Sigmoid colon (tissue), 7 donors: Measurements from ENCODE around the gene F8. TPM values are rescaled to one million over a fixed set of nuclear protein-coding genes. Genes with fewer than 3 reads are reported as not detected.

Experiments used
- DNase-seq: peaks from one replicate; pipeline ENCODE4 v3.0.0-alpha.2; 2019
- H3K27ac ChIP-seq, 4 donors: fragments of 200-600 bp; sonication (generic); one replicate each; pipeline ENCODE4 v1.5.1; 2016 to 2019; ENCODE audit warnings: mild to moderate bottlenecking in 1 of 4
- H3K27me3 ChIP-seq, 3 donors: fragments of 200-600 bp; sonication (generic); one replicate each; pipeline ENCODE4 v1.5.1; 2019; ENCODE audit warnings: mild to moderate bottlenecking in 1 of 3
- H3K36me3 ChIP-seq, 4 donors: fragments of 200-600 bp; sonication (generic); one replicate each; pipeline ENCODE4 v1.5.1; 2016 to 2019
- H3K4me1 ChIP-seq, 4 donors: fragments of 200-600 bp; sonication (generic); one replicate each; pipeline ENCODE4 v1.5.1; 2017 to 2019
- H3K4me3 ChIP-seq, 4 donors: fragments of 200-600 bp; sonication (generic); one replicate each; pipeline ENCODE4 v1.5.1; 2017 to 2019; ENCODE audit warnings: mild to moderate bottlenecking in 2 of 4, moderate library complexity in 1 of 4
- H3K9me3 ChIP-seq, 4 donors: fragments of 200-600 bp in 3 of 4; sonication (generic) in 3 of 4; one replicate each; pipeline versions ENCODE4 v1.5.1 to v1.6.1; 2013 to 2019
- EP300 ChIP-seq, 4 donors: sonication (generic); formaldehyde crosslinking; IDR thresholded peaks; one replicate each; pipeline ENCODE4 v1.6.1; 2017; ENCODE audit warnings: antibody characterized with exemption in 4 of 4
- POLR2A ChIP-seq, 2 donors: fragments of 450-650 bp; IDR thresholded peaks; one replicate each; pipeline ENCODE4 v1.6.1; 2016; ENCODE audit warnings: antibody characterized with exemption in 2 of 2, mild to moderate bottlenecking in 2 of 2, moderate library complexity in 2 of 2
- POLR2AphosphoS5 ChIP-seq, 4 donors: sonication (generic); formaldehyde crosslinking; IDR thresholded peaks; one replicate each; pipeline ENCODE4 v1.6.1; 2017; ENCODE audit warnings: antibody characterized with exemption in 4 of 4
- WGBS, 2 donors: extraction: QIAGEN DNeasy Blood & Tissue Kit; methylation state at CpG; one replicate each; pipeline ENCODE4 v1.1.7; 2013; 5-methylcytosine and 5-hydroxymethylcytosine counted together
- intact Hi-C: fragments of 100-400 bp; cut with DNase I; formaldehyde crosslinking; loops from one replicate; pipeline ENCODE4 v1.15.1; 2023
- polyA plus RNA-seq, 3 donors: library from polyadenylated mRNA; stranded (reverse); fragments of 200-250 nt; gene quantifications; one replicate each; pipeline ENCODE4 v1.2.3, GENCODE V29; 2013
- total RNA-seq, 4 donors: library from RNA; depleted of rRNA; stranded (reverse); fragments of >200 nt; gene quantifications; one replicate each; pipeline ENCODE4 v1.1.0, GENCODE V29; 2016
- TF ChIP-seq, protein P1 (sequence below), 4 experiments: fragments of 450-650 bp in 3 of 4; fragments of 200-600 bp in 1 of 4; IDR thresholded peaks; one replicate each; pipeline ENCODE4 v1.5.1; 2016 to 2019; ENCODE audit warnings: antibody characterized with exemption in 4 of 4, mild to moderate bottlenecking in 3 of 4, moderate library complexity in 2 of 4
- donor health status: healthy with polysubstance abuse.
- donor health status: Bipolar disorder and iron deficiency.
- donor health status: healthy.

Gene F8
- total and polyA plus RNA-seq, 7 donors: 2.4 to 20.2 (median 10.0) TPM

DNA sequence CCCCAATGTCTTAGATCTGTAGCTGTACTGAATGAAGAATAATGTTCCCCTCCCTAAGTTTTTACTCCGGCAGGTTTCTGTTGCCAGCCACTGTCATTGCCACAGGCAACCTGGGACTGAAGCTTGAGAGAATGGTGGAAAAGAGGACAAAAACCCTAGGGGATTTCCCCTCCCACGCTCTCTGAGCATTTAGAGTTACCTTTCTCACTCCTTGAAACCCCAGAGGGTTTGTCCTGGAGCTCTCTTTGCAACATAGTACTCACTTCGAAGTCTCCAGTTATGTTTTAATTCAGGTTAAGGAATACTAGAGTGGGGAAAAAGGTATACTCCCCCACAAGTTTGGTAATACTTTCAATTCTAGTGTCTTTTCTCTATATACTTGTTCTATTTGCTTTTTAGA is 31.5 kb downstream of the F8 start:
- WGBS, 2 donors: 83 to 94% methylated on average over 3 of the region's 3 CpGs
- Histone ChIP-seq H3K27me3 (no peaks in the 10 kb centered on the region), H3K9me3 (no peaks in the 10 kb centered on the region), H3K4me3 (no peak overlapping the region), H3K36me3 (no peaks in the 10 kb centered on the region), H3K27ac (no peak overlapping the region), H3K4me1 (no peaks in the 10 kb centered on the region)
- intact Hi-C loops: no loop called here
- TF ChIP-seq POLR2A (IDR thresholded peaks at IDR 0.05): no peak
- TF ChIP-seq POLR2AphosphoS5 (IDR thresholded peaks at IDR 0.05): no peak
- TF ChIP-seq, protein P1, sequence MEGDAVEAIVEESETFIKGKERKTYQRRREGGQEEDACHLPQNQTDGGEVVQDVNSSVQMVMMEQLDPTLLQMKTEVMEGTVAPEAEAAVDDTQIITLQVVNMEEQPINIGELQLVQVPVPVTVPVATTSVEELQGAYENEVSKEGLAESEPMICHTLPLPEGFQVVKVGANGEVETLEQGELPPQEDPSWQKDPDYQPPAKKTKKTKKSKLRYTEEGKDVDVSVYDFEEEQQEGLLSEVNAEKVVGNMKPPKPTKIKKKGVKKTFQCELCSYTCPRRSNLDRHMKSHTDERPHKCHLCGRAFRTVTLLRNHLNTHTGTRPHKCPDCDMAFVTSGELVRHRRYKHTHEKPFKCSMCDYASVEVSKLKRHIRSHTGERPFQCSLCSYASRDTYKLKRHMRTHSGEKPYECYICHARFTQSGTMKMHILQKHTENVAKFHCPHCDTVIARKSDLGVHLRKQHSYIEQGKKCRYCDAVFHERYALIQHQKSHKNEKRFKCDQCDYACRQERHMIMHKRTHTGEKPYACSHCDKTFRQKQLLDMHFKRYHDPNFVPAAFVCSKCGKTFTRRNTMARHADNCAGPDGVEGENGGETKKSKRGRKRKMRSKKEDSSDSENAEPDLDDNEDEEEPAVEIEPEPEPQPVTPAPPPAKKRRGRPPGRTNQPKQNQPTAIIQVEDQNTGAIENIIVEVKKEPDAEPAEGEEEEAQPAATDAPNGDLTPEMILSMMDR (IDR thresholded peaks at IDR 0.05): no peak
- TF ChIP-seq EP300 (IDR thresholded peaks at IDR 0.05): no peak
- no peak for DNase-seq

DNA sequence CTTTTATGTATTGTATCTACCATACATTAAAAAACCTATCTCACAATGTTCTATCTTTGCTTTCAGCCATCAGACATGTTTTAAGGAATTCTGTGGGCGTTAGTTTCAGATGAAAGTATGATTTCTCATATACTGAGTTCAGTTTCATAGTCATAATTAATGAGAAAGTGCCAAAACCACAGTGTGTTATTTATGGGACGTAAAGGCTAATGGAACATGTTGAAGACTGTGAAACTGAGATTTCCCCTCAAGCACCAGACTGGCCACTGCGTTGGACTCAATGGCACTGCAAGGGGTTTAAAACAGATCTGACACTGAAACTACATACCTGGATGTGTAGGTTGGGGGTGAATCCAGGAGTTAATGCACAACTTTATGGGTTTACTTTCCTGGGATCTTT is 32.0 kb downstream of the F8 start:
- Histone ChIP-seq H3K27me3 (no peaks in the 10 kb centered on the region), H3K27ac (no peak overlapping the region), H3K4me1 (no peaks in the 10 kb centered on the region), H3K4me3 (no peak overlapping the region), H3K36me3 (no peaks in the 10 kb centered on the region), H3K9me3 (no peaks in the 10 kb centered on the region)
- intact Hi-C loops: no loop called here
- no peak for TF ChIP-seq EP300 (IDR thresholded peaks at IDR 0.05)
- 72 to 92% methylated on average over 3 of the region's 3 CpGs for WGBS, 2 donors
- no peak for DNase-seq

DNA sequence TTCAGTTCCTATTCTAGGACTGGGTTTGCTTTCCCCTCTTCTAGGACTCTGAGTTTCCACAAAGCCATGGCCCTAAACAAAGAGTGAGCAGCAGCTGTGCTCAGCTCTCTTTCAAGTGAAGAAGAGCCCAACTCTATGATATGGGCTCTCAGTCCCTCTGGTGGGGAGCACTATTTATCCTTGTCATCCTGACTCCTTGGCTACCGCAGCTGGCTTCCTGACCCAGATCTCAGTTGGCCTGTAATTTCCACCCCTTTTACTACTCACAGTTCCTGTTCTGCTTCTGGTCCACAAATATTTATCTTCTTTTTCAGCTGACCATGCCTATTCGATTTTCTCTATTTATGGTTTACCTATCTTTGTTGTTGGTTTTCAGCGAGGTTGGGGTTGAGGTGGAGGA is 33.8 kb downstream of the F8 start:
- no peaks in the 10 kb centered on the region for H3K9me3 ChIP-seq
- TF ChIP-seq, protein P1 (IDR thresholded peaks at IDR 0.05): no peak
- TF ChIP-seq POLR2AphosphoS5 (IDR thresholded peaks at IDR 0.05) (no peak), POLR2A (IDR thresholded peaks at IDR 0.05) (no peak), EP300 (IDR thresholded peaks at IDR 0.05) (no peak)
- H3K27me3 ChIP-seq: no peaks in the 10 kb centered on the region
- H3K4me3 ChIP-seq: no peak overlapping the region
- no peak for DNase-seq
- intact Hi-C loops: loop anchor here (10.0 kb wide), 1 partner anchor 226 kb away; the partner anchor contains the start of gene VBP1
- H3K27ac ChIP-seq: no peak overlapping the region
- no peaks in the 10 kb centered on the region for H3K4me1 ChIP-seq
- WGBS, 2 donors: 78 to 84% methylated on average over 3 of the region's 3 CpGs
- H3K36me3 ChIP-seq: no peaks in the 10 kb centered on the region

DNA sequence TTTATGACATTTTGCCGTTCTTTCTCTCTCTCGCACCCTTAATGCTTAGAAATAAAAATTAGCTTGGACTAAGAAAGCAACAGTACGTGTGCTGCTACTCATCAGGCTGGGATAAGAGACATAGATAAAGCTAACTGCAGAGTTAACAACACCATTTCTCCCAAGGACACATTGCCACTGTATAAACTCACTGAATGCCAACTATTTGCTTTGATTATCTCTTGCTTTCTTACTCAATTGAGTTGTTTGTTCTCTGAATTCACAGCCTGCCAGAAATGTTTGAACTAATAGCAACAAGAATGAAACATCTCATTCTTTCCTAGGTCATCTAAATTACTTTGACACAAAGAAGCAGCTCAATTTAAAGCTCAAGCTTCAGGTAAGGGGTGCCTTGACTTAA is 34.6 kb downstream of the F8 start:
- Histone ChIP-seq H3K4me1 (no peaks in the 10 kb centered on the region), H3K36me3 (no peaks in the 10 kb centered on the region), H3K27ac (no peak overlapping the region), H3K27me3 (no peaks in the 10 kb centered on the region), H3K9me3 (no peaks in the 10 kb centered on the region), H3K4me3 (no peak overlapping the region)
- DNase-seq: no peak
- 52 to 68% methylated on average over 3 of the region's 3 CpGs for WGBS, 2 donors
- TF ChIP-seq, protein P1 (IDR thresholded peaks at IDR 0.05): no peak
- no peak for TF ChIP-seq POLR2A (IDR thresholded peaks at IDR 0.05)
- no peak for TF ChIP-seq POLR2AphosphoS5 (IDR thresholded peaks at IDR 0.05)
- no peak for TF ChIP-seq EP300 (IDR thresholded peaks at IDR 0.05)
- intact Hi-C loops: loop anchor here (10.0 kb wide), 1 partner anchor 227 kb away; the partner anchor contains the start of gene VBP1

DNA sequence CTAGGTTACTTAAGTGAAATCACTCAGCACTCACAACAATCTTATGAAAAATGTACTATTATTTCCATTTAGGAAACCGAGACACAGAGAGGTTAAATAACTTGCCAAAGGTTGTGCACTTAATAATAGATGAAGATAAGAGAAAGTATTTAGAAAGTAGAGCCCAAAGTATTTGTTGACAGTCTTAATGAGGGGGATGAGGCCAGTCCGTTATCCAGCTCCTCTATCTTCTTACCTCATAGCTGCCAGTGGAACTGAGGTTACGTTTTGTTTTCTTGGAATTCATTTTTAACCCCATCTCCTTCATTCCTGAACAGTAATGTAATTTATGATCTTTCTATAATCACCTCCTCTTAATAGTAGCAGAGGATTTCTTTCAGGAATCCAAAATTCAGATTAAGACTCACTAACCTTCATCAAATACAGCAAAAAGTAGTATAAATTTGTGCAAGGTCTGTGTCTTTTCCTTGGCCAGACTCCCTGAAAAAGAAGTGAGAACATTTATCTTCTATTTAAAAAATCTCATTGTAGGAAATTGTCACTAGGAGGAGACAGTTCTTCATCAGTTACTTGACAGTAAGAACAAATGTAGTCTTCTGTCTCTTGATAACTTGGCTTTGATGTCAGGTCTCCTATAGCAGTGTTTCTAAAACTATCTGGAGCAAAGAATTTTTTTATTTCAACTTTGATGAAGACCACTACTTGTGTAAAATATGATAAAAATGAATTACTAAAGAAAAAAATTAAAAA is 35.5 kb downstream of the F8 start:
- Histone ChIP-seq H3K27me3 (no peaks in the 10 kb centered on the region), H3K4me1 (no peaks in the 10 kb centered on the region), H3K36me3 (no peaks in the 10 kb centered on the region), H3K9me3 (no peaks in the 10 kb centered on the region), H3K27ac (no peak overlapping the region), H3K4me3 (no peak overlapping the region)
- DNase-seq: no peak
- no peak for TF ChIP-seq POLR2AphosphoS5 (IDR thresholded peaks at IDR 0.05)
- TF ChIP-seq EP300 (IDR thresholded peaks at IDR 0.05): no peak
- no peak for TF ChIP-seq POLR2A (IDR thresholded peaks at IDR 0.05)
- TF ChIP-seq, protein P1 (IDR thresholded peaks at IDR 0.05): no peak
- intact Hi-C loops: loop anchor here (10.0 kb wide), 1 partner anchor 228 kb away; the partner anchor contains the start of gene VBP1
- 78 to 79% methylated on average over 3 of the region's 3 CpGs for WGBS, 2 donors
